ENCODE data around the gene SLC25A19. TPM values are rescaled to one million over a fixed set of nuclear protein-coding genes. Genes with fewer than 3 reads are reported as not detected.

The SLC25A19 gene
- polyA plus RNA-seq, 1 experiment = 12.0 TPM

DNA sequence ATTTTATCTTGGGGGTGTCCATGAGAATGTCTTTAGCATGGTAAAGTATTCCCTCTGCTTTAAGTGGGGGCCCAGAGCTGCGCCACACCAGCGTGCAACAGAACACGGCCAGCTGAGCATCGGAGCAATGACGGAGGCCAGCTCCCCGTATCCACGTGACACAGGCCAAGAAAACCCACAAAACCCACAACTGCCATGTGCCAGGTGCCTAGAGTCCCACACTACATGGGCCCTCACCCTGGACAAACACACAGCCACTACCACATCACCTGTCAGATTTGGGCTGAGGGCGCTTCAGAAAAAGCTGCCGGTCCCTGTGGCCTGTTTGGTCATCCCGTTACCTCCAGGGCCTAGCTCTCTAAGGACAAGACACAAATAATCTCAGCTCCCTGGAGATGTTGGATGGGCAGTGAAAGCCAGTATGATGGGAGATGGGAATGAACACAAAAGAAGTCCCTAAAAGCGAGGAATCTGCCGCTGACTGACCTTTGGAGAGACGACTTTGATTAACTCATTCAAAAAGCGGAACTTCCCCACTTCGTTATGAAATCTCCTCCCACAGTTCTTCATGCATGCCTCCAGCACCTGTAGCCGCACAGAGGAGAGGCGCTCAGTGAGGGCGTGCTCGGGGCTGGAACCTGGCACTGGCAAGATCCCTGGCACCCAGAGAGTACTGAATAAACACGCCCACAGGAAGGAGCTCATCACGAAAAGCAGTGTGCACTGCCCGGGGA, 44.9 kb downstream of the SLC25A19 start:
- ChIA-PET POLR2A (no interaction called here), CTCF (no interaction called here)
- peaks cover 40% of the 10 kb centered on the region for H3K36me3 ChIP-seq (ENCODE audit: control insufficient read depth, insufficient read depth, low read length)
- TF ChIP-seq, protein P1, sequence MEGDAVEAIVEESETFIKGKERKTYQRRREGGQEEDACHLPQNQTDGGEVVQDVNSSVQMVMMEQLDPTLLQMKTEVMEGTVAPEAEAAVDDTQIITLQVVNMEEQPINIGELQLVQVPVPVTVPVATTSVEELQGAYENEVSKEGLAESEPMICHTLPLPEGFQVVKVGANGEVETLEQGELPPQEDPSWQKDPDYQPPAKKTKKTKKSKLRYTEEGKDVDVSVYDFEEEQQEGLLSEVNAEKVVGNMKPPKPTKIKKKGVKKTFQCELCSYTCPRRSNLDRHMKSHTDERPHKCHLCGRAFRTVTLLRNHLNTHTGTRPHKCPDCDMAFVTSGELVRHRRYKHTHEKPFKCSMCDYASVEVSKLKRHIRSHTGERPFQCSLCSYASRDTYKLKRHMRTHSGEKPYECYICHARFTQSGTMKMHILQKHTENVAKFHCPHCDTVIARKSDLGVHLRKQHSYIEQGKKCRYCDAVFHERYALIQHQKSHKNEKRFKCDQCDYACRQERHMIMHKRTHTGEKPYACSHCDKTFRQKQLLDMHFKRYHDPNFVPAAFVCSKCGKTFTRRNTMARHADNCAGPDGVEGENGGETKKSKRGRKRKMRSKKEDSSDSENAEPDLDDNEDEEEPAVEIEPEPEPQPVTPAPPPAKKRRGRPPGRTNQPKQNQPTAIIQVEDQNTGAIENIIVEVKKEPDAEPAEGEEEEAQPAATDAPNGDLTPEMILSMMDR (IDR thresholded peaks at IDR 0.05; ENCODE audit: insufficient read depth, low read depth, low read length) = no peak
- DNase-seq (ENCODE audit: low read depth) = no peak
- H3K4me3 ChIP-seq (ENCODE audit: low read depth, low read length) = no peak overlapping the region
- H3K27me3 ChIP-seq (ENCODE audit: control insufficient read depth, insufficient read depth, low read length) = no peaks in the 10 kb centered on the region

GRCh38 chr17:75242461-75243042, 46.7 kb downstream of the SLC25A19 start:
- ChIA-PET CTCF (interaction anchor here (0.7 to 4.9 kb wide), 5 partner anchors 13 to 170 kb away, joined by 3 to 47 read pairs (median 3); partner anchors contain the start of gene GRB2), POLR2A (no interaction called here)
- no peak for DNase-seq (ENCODE audit: low read depth)
- H3K4me3 ChIP-seq (ENCODE audit: low read depth, low read length) = no peak overlapping the region
- TF ChIP-seq, protein P1 (IDR thresholded peaks at IDR 0.05; ENCODE audit: insufficient read depth, low read depth, low read length) = no peak
- H3K27me3 ChIP-seq (ENCODE audit: control insufficient read depth, insufficient read depth, low read length) = no peaks in the 10 kb centered on the region
- H3K36me3 ChIP-seq (ENCODE audit: control insufficient read depth, insufficient read depth, low read length) = peaks cover 52% of the 10 kb centered on the region

GRCh38 chr17:75241996-75242460, 47.2 kb downstream of the SLC25A19 start:
- TF ChIP-seq, protein P1 (IDR thresholded peaks at IDR 0.05; ENCODE audit: insufficient read depth, low read depth, low read length) = no peak
- peaks cover 52% of the 10 kb centered on the region for H3K36me3 ChIP-seq (ENCODE audit: control insufficient read depth, insufficient read depth, low read length)
- DNase-seq (ENCODE audit: low read depth) = no peak
- POLR2A ChIA-PET = no interaction called here
- no peaks in the 10 kb centered on the region for H3K27me3 ChIP-seq (ENCODE audit: control insufficient read depth, insufficient read depth, low read length)
- no peak overlapping the region for H3K4me3 ChIP-seq (ENCODE audit: low read depth, low read length)
- CTCF ChIA-PET = interaction anchor here (0.7 to 4.9 kb wide), 6 partner anchors 7 to 171 kb away, joined by 3 to 50 read pairs (median 3); partner anchors contain the start of gene MIF4GD

DNA sequence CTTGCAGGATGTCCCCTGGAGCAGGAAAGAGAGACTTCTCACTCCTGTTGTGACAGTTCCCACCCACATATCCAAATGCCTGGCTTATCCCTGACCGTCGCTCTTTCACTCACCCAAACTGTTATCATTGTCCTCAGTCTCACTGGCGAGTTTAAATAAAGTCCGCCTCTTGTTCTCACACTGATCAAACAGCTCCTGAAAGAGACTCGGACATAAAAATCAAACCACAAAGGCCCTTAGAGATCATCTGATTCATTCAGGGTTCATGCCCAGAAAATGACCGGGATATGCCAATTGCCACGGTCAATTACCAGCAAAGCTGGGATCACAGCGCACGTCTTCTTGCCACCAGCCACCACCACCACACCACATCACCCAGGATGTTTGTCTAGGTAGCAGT, 47.7 kb downstream of the SLC25A19 start:
- H3K27me3 ChIP-seq (ENCODE audit: control insufficient read depth, insufficient read depth, low read length) = no peaks in the 10 kb centered on the region
- ChIA-PET POLR2A (no interaction called here), CTCF (interaction anchor here (0.7 to 4.9 kb wide), 8 partner anchors 8 to 171 kb away, joined by 3 to 50 read pairs (median 4); partner anchors contain the start of genes GGA3 and MIF4GD)
- TF ChIP-seq, protein P1 (IDR thresholded peaks at IDR 0.05; ENCODE audit: insufficient read depth, low read depth, low read length) = no peak
- no peak overlapping the region for H3K4me3 ChIP-seq (ENCODE audit: low read depth, low read length)
- H3K36me3 ChIP-seq (ENCODE audit: control insufficient read depth, insufficient read depth, low read length) = peaks cover 54% of the 10 kb centered on the region
- DNase-seq (ENCODE audit: low read depth) = no peak

DNA sequence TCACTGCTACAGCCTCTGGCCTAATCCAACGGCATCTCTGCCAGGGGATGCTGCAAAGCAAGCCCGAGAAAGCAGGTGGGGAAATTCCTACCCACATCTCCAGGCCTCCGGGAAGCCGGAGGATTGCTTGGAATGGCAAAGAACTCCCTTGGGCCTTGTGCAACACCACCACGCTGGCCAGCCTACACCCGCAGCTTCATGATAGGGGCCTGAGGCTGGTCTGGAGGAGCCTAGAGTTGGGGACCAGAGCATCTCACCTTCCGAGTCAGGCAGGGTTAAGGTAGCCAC, 48.1 kb downstream of the SLC25A19 start:
- peaks cover 49% of the 10 kb centered on the region for H3K36me3 ChIP-seq (ENCODE audit: control insufficient read depth, insufficient read depth, low read length)
- ChIA-PET POLR2A (no interaction called here), CTCF (interaction anchor here (0.8 to 4.9 kb wide), 9 partner anchors 8 to 171 kb away, joined by 3 to 50 read pairs (median 4); partner anchors contain the start of gene GGA3)
- TF ChIP-seq, protein P1 (IDR thresholded peaks at IDR 0.05; ENCODE audit: insufficient read depth, low read depth, low read length) = no peak
- H3K4me3 ChIP-seq (ENCODE audit: low read depth, low read length) = no peak overlapping the region
- no peak for DNase-seq (ENCODE audit: low read depth)
- no peaks in the 10 kb centered on the region for H3K27me3 ChIP-seq (ENCODE audit: control insufficient read depth, insufficient read depth, low read length)
